Measurements from ENCODE around the gene EPB41L1. TPM values are rescaled to one million over a fixed set of nuclear protein-coding genes. Genes with fewer than 3 reads are reported as not detected.

Gene EPB41L1
- total RNA-seq, 1 experiment from 2014 or later, result 42.1 TPM

DNA sequence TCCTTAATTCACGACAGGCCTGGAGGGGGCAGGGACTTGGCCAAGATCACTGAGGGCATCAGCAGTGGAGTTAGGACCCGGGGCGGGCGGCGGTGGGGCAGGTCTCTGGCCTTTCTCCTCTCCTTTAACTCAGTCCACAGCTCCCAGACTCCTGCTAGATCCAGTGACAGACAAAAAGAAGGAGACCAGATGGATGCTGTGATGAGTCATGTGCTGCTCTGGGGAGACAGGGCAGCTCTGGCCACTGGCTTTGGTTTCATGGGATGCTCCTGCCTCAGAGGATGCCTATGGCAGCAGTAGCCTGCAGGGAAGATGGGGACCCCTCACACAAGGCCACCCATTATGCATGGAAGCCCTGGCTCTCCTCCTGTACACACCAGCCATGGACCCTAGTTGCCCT lies 20.5 kb downstream of the EPB41L1 start:
- no peak overlapping the region for H3K4me2 ChIP-seq (ENCODE audit: low read length)
- H3K9me3 ChIP-seq (ENCODE audit: control insufficient read depth in 1 of 2, insufficient read depth in 1 of 2, low read depth in 1 of 2, low read length in 2 of 2), result no peaks in the 10 kb centered on the region
- no peak overlapping the region for H3K9ac ChIP-seq (ENCODE audit: low read length)
- no peak overlapping the region for H2AFZ ChIP-seq (ENCODE audit: low read depth, low read length, poor library complexity, severe bottlenecking)
- no TSS peak for BruUV-seq (replicated peaks)
- H3K79me2 ChIP-seq (ENCODE audit: insufficient read depth, low read length), result no peaks in the 10 kb centered on the region
- peaks cover 0 to 2% of the 10 kb centered on the region in 2 experiments; a peak in 1 of 4 replicates for H3K4me1 ChIP-seq (ENCODE audit: control insufficient read depth in 1 of 2, insufficient read depth in 2 of 2, low read length in 2 of 2)
- H3K27ac ChIP-seq (ENCODE audit: low read depth, low read length), result no peak overlapping the region
- POLR2A ChIA-PET, result no interaction called here
- no peak overlapping the region for H3K4me3 ChIP-seq (replicated peaks in 1 of 2; ENCODE audit: low read depth in 1 of 2, low read length in 2 of 2)
- CTCF ChIA-PET, result no interaction called here
- no peak for ATAC-seq
- no peaks in the 10 kb centered on the region for H4K20me1 ChIP-seq (ENCODE audit: insufficient read depth)
- DNase-seq (ENCODE audit: low read depth, low spot score), result no peak
- H3K9me2 ChIP-seq (ENCODE audit: insufficient read depth), result no peaks in the 10 kb centered on the region
- no peak for TF ChIP-seq CEBPB (IDR thresholded peaks at IDR 0.05; ENCODE audit: low read depth)
- RAD21 ChIA-PET (ENCODE audit: low non-redundant PET in 1 of 2, low total read pairs in 2 of 2, uncharacterized antibody in 2 of 2, unreplicated experiment in 2 of 2), result no interaction called here
- intact Hi-C loops (cut with micrococcal nuclease), result no loop called here
- H3K36me3 ChIP-seq (ENCODE audit: control insufficient read depth in 1 of 2, insufficient read depth in 2 of 2, low read length in 2 of 2), result no peaks in the 10 kb centered on the region; a peak in 1 of 4 replicates
- no peaks in the 10 kb centered on the region for H3K27me3 ChIP-seq (ENCODE audit: insufficient read depth, low read length)

DNA sequence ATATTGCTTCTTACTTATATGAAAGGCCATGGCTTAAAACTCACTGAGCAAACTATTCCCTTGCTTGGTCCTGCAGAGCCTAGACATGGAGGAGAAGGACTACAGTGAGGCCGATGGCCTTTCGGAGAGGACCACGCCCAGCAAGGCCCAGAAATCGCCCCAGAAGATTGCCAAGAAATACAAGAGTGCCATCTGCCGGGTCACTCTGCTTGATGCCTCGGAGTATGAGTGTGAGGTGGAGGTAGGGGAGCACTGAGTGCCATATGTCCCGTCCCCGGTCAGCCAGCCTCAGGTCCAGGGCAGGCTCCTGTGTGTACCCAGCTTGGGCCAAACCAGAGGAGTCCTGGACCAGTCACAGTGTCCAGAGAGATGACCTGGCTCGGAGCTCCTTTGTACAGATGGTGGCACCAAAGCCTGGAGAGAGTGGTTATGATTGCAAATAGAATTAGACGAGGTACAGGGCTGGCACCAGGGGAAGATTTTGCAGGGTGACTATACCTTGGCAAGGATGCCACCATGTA lies 21.0 kb downstream of the EPB41L1 start:
- H3K9me3 ChIP-seq (ENCODE audit: control insufficient read depth in 1 of 2, insufficient read depth in 1 of 2, low read depth in 1 of 2, low read length in 2 of 2), result no peaks in the 10 kb centered on the region
- H3K79me2 ChIP-seq (ENCODE audit: insufficient read depth, low read length), result no peaks in the 10 kb centered on the region
- intact Hi-C loops (cut with micrococcal nuclease), result no loop called here
- no peak for DNase-seq (ENCODE audit: low read depth, low spot score)
- H3K9me2 ChIP-seq (ENCODE audit: insufficient read depth), result no peaks in the 10 kb centered on the region
- no peak overlapping the region for H3K4me3 ChIP-seq (replicated peaks in 1 of 2; ENCODE audit: low read depth in 1 of 2, low read length in 2 of 2)
- no peaks in the 10 kb centered on the region for H3K27me3 ChIP-seq (ENCODE audit: insufficient read depth, low read length)
- ChIA-PET RAD21 (ENCODE audit: low non-redundant PET in 1 of 2, low total read pairs in 2 of 2, uncharacterized antibody in 2 of 2, unreplicated experiment in 2 of 2) (no interaction called here), POLR2A (no interaction called here), CTCF (no interaction called here)
- no peaks in the 10 kb centered on the region for H3K4me1 ChIP-seq (ENCODE audit: control insufficient read depth in 1 of 2, insufficient read depth in 2 of 2, low read length in 2 of 2)
- no peak overlapping the region for H3K27ac ChIP-seq (ENCODE audit: low read depth, low read length)
- ATAC-seq, result no peak
- H3K4me2 ChIP-seq (ENCODE audit: low read length), result no peak overlapping the region
- TF ChIP-seq CEBPB (IDR thresholded peaks at IDR 0.05; ENCODE audit: low read depth) (no peak), EGR1 (IDR thresholded peaks at IDR 0.05; ENCODE audit: low read depth) (no peak), EZH2phosphoT487 (IDR thresholded peaks at IDR 0.05; ENCODE audit: borderline replicate concordance) (no peak), CTCF (IDR thresholded peaks at IDR 0.05 in 2 of 3, conservative IDR thresholded peaks at IDR 0.05 in 1 of 3; ENCODE audit: borderline replicate concordance in 1 of 3, insufficient read depth in 1 of 3, low read depth in 2 of 3, low read length in 2 of 3) (no peak), TCF7L2 (IDR thresholded peaks at IDR 0.05; ENCODE audit: borderline replicate concordance, extremely low read depth, insufficient read depth, insufficient read length) (no peak)
- H3K9ac ChIP-seq (ENCODE audit: low read length), result no peak overlapping the region
- no peak overlapping the region for H2AFZ ChIP-seq (ENCODE audit: low read depth, low read length, poor library complexity, severe bottlenecking)
- BruUV-seq (replicated peaks), result no TSS peak
- H4K20me1 ChIP-seq (ENCODE audit: insufficient read depth), result no peaks in the 10 kb centered on the region
- no peaks in the 10 kb centered on the region; a peak in 1 of 4 replicates for H3K36me3 ChIP-seq (ENCODE audit: control insufficient read depth in 1 of 2, insufficient read depth in 2 of 2, low read length in 2 of 2)
